GM19328 (cell line): Measurements from ENCODE around the gene TRAF4.

Experiments
- ATAC-seq: cut with Tn5 transposase; IDR thresholded peaks from one replicate; pipeline ENCODE4 v1.9.1; 2021; ENCODE audit warnings: mild to moderate bottlenecking, moderate library complexity; ENCODE audit not compliant: unreplicated experiment

Gene TRAF4, protein sequence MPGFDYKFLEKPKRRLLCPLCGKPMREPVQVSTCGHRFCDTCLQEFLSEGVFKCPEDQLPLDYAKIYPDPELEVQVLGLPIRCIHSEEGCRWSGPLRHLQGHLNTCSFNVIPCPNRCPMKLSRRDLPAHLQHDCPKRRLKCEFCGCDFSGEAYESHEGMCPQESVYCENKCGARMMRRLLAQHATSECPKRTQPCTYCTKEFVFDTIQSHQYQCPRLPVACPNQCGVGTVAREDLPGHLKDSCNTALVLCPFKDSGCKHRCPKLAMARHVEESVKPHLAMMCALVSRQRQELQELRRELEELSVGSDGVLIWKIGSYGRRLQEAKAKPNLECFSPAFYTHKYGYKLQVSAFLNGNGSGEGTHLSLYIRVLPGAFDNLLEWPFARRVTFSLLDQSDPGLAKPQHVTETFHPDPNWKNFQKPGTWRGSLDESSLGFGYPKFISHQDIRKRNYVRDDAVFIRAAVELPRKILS

GRCh38 chr17:28743243-28744103, at the start of gene TRAF4:
Gene TRAF4 (plus strand): TSS chr17:28744011. CDS start chr17:28744113, 102 bp downstream.
- peak; percentile 59 for ATAC-seq

DNA sequence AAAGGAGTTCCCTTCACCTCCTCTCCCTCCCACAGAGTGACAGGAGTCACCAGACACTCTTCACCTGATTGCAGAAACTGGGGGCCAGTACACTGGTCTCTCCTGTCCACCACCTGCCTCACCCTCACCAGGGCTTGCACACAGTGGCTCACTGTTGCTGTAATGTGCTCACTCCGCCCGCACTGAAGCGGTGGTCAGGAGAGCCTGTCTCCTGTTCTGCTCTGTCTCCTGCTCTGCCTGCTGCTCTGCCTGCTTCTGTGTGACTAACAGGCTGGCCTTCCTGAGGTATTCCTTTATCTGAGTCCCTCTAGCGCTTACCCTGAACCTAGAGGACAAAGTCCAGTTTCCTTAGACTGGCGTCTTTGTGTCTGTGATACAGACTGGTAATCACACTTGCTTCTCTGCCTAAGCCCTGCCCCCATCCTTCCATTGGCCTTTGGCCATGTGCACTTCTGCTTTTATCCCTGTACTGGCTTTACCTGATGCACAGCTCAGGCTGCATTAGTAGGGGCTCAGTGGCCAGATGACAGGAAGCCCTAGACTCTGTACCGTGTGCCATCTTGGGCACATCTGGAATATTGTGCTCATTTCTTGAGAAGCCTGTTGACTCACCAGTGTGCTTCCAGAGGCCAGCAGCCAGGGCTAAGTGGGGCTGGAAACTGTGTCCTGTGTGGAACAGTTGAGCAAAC, 45.4 kb upstream of the TRAF4 start:
- no peak for ATAC-seq

- ATAC-seq: no peak
Measured at GRCh38 chr17:28700278-28700677, 43.5 kb upstream of the TRAF4 start.

DNA sequence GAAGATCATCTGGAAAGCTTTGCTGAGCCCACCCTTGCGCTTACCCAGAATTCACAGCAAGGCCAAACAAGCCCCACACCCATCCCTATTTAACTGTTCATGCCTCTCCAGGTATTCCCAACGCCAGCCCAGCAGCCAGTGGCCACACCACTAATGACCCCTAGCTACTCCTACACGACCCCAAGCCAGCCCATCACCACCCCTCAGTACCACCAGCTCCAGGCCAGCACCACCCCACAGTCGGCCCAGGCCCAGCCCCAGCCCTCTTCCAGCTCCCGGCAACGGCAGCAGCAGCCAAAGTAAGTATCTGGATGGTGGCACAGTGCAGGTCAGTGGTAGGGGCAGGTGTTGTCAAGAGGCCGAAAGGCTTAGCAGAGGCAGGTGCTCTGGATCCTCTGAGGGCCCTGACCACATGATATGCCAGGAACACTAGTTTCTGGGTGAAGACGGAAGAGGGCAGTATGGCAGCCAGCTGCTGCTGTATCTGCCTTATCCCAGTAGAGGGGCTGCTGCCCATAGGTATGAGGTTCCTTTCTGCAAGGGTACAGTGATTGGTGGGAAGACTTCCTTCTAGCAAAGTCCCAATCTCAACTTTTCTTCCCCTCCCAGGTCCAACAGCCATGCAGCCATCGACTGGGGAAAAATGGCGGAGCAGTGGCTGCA, 42.9 kb upstream of the TRAF4 start:
- no peak for ATAC-seq

DNA sequence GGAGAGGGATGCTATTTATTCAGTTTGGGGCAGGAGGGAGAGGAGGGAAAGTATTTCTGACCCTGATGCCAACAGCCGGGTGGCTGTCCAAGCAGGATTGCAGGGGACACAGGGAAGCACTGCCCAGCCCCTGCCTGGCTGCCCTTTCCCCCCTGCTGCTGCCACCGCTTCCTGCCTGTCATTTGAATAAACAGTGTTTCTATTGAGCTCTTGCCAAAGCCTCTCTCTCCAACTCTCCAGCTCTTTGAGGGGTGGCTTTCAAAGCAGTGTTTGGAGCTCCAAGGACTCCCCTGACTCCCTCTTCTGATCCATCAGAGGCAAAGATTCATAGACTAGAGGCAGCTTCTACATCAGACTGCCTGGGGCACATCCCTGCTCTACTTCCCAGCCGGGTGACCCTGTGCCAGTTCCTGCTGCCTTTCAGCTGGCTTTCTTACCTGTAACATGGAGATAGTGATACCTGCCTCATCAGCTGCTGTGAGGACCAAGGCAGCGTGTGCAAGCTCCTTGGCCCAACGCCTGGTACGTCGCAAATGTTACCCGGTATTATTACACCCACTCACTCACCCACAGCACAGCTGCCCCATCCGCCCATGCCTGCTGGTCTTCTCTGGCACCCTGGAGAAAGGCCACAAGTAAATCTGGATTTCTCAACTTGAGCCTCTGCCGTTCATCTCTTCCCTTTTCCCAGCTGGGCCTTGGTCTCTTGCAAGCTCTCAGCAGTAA, 41.6 kb upstream of the TRAF4 start:
- ATAC-seq: no peak

DNA sequence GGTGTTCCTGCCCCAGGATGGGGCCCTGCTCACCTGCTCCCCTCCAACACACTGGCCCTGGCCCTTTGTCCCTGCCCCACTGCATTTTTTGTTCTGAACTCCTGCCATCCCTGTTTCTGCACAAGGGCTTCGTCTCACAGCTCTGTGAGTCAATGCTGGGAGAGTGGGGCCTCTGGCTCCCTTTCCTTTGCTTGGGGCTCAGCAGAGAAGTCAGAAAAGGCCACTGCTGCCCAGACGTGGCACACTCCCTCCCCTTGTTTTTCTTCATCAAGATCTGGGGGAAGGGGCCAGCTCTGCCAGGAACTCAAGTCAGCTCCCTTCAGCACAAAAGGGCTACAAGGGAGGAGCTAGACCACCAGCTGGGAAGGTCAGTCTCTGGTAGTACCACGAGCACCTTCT, 41.1 kb upstream of the TRAF4 start:
- ATAC-seq: no peak

DNA sequence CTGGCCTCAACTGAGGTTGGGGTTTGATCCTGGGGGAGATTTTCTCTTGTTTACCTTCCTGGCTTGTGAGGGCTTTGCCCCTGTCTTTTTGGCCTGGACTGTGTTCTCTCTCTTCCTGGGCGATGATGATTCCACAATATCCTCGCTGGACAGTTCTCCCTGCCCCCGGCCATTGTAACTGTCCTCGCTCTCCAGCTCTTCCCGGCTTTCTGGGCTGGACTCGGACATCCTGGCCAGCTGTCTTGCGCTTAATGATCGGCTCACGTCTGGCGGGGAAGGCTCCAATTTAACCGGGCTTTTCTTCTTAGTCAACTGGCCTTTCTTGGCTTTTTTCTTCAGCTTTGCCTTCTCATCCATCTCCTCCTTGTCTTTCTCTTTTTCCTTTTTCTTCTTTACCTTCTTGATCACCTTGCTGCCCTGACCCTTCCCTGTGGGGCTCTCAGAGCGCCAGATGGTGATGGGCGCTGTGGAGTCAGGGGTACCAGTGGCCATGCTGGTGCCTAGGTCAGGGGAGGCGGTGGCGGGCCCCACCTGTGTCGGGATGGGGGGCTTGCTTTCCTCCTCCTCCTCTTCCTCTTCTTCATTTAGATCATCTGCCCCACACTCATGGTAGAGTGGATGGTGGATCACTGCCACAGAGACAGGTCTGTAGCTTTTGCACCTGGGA, 40.1 kb upstream of the TRAF4 start:
- ATAC-seq: no peak

DNA sequence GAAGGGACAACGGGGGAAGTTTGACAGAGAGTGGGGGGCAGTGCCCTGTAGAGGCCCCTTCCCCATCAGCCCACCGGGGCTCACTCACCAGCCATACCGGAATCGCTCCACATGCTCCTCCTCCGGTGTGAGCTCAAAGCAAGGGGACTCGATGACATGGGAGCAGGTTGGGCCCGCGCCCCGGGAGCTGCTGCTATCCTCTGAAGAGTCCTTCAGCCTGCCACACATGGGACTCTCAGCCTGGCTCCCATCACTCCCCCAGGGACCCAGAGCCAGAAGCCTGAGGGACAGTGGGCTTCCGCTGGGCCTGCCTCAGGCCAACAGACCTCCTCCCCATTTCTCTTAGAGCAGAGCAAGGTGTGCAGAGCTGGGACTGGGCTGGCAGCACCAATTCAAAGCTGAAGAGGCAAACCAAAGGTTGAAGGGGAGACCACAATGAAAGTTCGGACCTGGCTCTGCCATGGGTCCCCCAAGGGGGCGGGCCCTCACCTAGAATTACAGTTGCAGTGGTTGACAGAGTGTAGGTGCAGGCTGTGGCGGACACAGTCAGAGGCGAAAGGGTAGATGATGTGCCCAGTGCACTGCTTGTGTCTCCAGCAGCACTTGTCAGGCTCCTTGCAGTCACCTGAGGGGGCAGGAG, 39.5 kb upstream of the TRAF4 start:
- no peak for ATAC-seq

DNA sequence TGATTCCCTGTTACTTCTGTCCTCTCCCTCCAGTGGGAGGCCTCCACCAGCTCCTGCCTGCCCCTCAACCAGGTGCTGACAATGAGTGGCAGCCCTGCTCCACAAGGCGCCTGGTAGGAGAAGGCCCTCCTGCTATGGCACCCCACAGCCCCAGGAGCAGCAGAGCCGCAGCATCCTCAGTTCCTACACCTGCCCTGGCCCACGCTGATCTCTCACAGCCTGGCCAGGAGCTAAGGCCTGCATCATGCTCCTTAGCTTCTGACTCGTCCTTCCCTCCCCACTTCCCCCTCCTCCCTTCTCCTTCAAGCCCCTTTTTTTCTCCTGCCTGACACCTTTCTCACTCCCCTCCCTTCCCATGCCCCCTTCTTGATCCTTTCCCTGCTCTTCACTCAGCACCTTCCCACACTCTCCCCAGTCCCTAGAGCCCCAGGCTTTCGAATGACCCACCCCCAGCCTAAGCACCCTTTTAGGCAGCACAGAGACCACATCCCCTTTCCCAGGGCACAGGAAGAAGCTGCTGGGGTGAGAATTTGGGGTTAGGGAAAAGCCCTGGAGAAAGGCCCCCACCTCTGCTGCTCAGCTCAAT, 38.6 kb upstream of the TRAF4 start:
- ATAC-seq: no peak

- ATAC-seq: no peak
Measured at GRCh38 chr17:28705728-28706334, 38.0 kb upstream of the TRAF4 start.

GRCh38 chr17:28706471-28707338, 37.1 kb upstream of the TRAF4 start:
- no peak for ATAC-seq

DNA sequence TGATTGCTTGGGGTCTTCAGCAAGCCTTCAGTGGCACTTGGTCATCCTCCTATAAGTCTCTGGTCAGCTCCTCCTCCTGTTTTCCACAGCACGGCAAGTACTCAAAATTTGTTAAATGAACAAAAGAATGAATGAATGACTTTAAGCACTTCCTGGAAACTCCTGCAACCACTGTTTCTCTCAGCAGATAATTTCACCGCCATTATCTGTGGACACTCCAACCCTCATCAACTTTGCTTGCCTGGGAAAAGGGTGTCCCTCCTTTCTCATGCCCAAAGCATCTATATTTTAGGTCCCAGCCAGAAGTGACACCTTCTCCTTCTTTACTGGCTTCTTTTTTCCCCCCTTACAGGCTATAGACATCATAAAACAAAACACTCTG, 36.5 kb upstream of the TRAF4 start:
- ATAC-seq: no peak

DNA sequence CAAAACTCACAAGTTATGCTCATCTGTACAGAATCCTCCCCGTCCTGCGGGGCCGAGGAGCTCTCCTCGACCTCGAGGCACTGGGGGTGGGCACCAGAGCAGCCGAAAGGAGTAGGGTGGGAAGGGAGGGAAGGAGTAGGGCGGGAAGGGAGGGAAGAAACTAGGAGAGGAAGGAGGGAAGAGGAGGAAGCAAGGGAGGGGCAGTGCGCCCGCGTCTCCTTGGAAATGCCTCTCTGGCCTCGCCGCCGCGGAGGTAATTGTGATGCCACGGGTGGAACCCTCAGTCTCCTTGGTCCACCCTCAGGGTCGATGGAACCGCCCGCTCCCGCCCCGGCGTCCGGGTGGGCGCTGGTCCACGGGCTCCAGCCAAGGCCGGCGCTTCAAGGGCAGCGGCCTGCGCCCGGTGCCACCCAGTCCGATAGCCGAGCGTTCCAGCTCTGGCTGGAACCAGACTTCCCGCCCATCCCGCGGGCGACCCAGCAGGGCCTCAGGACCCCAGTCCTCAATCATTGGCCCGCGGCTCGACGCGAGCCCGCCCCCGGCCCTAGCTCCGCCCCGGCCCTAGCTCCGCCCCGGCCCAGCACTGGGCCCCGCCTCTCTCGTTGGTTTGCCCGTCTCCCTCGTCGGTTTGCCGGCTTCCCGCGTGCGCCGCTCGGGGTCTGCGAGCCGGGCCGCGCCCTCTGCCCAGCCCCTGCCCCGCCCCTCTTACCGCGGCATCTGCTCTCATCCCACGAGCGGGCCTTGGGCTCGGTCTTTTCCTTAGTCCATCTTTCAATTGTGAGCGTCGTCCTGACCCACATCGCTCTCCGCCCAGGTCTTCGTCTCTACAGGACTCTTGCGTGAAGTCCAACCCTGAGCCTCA, 32.7 kb upstream of the TRAF4 start:
- peak; percentile 46 for ATAC-seq

- ATAC-seq: peak; percentile 29
Measured at GRCh38 chr17:28711723-28712031, 32.1 kb upstream of the TRAF4 start, which contains the start of gene PROCA1. Gene PROCA1 (minus strand): TSS chr17:28711888. CDS start chr17:28711660, 228 bp downstream.

- ATAC-seq: no peak
Measured at GRCh38 chr17:28712032-28712704, 31.6 kb upstream of the TRAF4 start.
